ENCODE measurements around the gene RBM17.

DNA sequence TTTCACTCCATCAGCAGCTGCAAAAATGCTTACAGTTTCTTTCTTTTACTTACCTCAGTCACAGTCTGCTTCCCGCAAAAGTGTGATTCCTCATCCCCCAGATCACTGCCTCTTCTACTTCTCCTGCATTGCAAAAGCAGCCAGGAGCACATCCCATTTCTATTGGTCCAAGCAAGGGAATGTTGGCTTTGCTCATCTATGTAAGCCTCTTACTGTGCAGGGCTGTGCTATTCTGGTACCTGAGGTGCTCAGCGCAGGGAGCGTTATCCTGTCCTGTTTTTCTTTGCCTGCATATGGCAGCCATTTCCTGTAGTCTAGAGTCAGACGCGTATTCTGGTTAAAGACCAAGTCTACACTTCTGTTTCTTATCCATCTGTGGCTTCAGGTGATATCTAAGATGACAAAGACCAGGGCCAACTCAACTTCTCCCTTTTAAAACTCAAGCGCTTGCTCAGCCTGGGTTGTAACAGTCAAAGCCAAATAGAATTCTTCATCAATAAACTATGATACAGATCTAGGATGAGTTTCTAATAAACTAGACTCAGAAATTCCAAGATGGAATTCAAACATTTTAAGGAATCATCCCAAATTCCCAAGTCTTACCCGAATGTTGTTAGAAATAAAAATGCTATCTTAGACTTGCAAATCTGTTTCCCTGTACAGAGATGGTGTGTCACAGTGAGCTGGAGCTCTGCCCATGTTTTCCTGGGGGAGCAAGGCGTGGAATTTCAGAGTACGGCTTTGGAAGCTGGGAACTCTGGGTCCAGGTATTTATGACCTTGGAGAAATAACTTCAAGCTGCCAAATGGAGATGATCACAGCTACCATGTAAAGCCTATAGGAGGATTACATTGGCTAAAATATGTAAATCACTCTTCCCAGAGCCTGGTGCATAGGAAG, 6.1 kb upstream of the RBM17 start:
- TF ChIP-seq POLR2AphosphoS5 (IDR thresholded peaks at IDR 0.05; ENCODE audit: low read depth, low read length): no peak
- TF ChIP-seq POLR2A (IDR thresholded peaks at IDR 0.05; ENCODE audit: low read depth, low read length): no peak
- TF ChIP-seq TAF1 (IDR thresholded peaks at IDR 0.05; ENCODE audit: low read depth, low read length): no peak
- no peak for TF ChIP-seq SPI1 (IDR thresholded peaks at IDR 0.05; ENCODE audit: low read depth, low read length)

All from GM12891 (cell line).